PC-3 (cell line): Measurements from ENCODE around the gene VSIG10L2.

Experiments used
- EZH2 ChIP-seq: fragments of 300-600 bp; sonication (generic); IDR thresholded peaks from one replicate; pipeline ENCODE4 v1.6.1; 2017; ENCODE audit warnings: antibody characterized with exemption, mild to moderate bottlenecking, low read length; ENCODE audit not compliant: unreplicated experiment
- EZH2phosphoT487 ChIP-seq: fragments of 300-600 bp; sonication (generic); IDR thresholded peaks from 2 replicates; pipeline ENCODE4 v1.6.1; 2018; ENCODE audit warnings: mild to moderate bottlenecking, antibody characterized with exemption, low read length, borderline replicate concordance
- TF ChIP-seq, protein P1 (sequence below): fragments of 300-600 bp; sonication (generic); conservative IDR thresholded peaks from 2 replicates; pipeline ENCODE4 v1.5.1; 2017; ENCODE audit warnings: antibody characterized with exemption, low read depth, mild to moderate bottlenecking, low read length

DNA sequence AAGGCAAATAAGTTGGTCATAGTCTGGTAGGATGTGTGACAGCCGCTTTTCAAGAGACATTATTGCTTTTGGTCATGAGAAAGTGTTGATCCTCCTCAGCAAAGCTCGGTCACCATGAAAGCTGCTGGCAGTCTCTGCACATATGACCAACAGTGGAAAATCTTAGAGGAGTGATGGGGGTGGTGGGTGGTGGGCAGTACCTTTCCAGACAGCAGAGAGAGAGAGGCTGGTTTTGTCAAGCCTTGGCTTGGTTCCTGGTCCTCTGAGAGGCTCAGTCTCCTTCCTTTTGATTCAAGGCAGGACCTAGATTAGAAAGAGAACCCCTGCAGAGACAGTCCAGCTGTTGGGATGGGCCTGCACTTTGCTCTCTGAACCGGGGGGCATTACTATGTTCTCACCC is 20.0 kb upstream of the VSIG10L2 start:
- TF ChIP-seq, protein P1, sequence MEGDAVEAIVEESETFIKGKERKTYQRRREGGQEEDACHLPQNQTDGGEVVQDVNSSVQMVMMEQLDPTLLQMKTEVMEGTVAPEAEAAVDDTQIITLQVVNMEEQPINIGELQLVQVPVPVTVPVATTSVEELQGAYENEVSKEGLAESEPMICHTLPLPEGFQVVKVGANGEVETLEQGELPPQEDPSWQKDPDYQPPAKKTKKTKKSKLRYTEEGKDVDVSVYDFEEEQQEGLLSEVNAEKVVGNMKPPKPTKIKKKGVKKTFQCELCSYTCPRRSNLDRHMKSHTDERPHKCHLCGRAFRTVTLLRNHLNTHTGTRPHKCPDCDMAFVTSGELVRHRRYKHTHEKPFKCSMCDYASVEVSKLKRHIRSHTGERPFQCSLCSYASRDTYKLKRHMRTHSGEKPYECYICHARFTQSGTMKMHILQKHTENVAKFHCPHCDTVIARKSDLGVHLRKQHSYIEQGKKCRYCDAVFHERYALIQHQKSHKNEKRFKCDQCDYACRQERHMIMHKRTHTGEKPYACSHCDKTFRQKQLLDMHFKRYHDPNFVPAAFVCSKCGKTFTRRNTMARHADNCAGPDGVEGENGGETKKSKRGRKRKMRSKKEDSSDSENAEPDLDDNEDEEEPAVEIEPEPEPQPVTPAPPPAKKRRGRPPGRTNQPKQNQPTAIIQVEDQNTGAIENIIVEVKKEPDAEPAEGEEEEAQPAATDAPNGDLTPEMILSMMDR, result no peak
- TF ChIP-seq EZH2phosphoT487 (no peak), EZH2 (no peak)
